ENCODE measurements around the gene PNPLA2.

The PNPLA2 gene

DNA sequence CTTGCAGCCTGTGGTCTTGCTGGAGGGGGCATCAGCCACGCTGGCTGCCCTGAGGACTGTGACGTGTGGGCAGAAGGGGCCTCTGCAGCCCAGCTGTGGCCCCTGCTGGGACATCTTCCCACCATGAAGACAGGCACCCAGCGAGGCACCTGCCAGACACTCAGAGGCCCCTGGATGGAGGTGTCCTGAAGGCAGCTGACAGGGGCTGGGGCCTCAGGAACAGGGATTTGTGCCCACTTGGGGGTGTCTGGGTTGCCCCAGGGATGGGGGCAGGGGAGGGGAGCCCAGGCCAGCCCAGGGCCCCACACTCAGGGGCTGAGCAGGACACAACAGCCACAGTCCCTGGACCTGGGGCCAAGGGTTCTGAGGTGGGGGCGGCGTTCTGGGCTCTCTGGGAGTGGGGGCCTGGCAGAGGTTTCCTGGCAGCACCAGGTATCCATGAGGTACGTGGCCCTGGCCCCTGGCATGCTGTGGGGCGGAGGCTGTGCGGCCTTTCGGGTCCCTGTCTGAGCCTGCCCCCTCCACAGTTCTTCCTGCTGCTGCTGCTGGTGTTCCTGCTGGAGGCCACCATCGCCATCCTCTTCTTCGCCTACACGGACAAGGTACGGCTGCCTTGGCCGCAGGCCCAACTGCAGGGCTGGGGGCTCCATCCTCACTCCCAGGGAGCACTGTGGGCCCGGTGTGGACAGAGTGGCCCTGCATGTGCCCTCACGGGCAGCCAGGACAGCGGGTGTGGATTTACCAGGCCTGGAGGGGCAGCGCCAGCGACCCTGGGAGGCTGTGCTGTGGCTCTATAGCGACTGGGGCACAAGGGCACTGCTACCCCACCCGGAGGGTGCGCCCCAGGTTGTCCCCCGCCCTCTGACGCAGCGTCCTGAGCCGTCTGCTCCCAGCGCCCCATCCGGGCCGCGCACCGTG is 45.5 kb downstream of the PNPLA2 start:
- TF ChIP-seq, protein P1, sequence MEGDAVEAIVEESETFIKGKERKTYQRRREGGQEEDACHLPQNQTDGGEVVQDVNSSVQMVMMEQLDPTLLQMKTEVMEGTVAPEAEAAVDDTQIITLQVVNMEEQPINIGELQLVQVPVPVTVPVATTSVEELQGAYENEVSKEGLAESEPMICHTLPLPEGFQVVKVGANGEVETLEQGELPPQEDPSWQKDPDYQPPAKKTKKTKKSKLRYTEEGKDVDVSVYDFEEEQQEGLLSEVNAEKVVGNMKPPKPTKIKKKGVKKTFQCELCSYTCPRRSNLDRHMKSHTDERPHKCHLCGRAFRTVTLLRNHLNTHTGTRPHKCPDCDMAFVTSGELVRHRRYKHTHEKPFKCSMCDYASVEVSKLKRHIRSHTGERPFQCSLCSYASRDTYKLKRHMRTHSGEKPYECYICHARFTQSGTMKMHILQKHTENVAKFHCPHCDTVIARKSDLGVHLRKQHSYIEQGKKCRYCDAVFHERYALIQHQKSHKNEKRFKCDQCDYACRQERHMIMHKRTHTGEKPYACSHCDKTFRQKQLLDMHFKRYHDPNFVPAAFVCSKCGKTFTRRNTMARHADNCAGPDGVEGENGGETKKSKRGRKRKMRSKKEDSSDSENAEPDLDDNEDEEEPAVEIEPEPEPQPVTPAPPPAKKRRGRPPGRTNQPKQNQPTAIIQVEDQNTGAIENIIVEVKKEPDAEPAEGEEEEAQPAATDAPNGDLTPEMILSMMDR (IDR thresholded peaks at IDR 0.05; ENCODE audit: low read depth, low read length) = no peak
- DNase-seq (ENCODE audit: extremely low read depth, low read depth) = no peak

DNA sequence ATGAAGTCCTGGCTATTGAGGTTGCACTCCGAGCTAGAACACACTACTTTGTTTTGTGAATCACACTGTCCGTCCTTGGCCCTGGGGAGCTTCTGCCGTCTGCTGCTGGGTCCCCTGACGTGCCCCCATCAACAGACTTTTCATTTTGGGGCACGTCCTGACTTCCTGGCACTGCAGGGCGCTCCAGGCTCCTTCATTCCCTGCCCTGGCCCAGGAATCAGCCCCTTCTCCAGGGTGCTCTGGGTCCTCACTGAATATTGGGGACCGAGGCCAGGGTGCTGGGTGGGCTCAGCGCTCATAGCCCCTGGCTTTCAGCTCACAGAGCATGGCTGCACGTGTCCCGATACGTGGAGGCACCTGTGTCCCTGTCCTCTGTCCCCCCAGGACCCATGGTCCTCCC is 46.2 kb downstream of the PNPLA2 start:
- TF ChIP-seq, protein P1 (IDR thresholded peaks at IDR 0.05; ENCODE audit: low read depth, low read length) = no peak
- DNase-seq (ENCODE audit: extremely low read depth, low read depth) = no peak

DNA sequence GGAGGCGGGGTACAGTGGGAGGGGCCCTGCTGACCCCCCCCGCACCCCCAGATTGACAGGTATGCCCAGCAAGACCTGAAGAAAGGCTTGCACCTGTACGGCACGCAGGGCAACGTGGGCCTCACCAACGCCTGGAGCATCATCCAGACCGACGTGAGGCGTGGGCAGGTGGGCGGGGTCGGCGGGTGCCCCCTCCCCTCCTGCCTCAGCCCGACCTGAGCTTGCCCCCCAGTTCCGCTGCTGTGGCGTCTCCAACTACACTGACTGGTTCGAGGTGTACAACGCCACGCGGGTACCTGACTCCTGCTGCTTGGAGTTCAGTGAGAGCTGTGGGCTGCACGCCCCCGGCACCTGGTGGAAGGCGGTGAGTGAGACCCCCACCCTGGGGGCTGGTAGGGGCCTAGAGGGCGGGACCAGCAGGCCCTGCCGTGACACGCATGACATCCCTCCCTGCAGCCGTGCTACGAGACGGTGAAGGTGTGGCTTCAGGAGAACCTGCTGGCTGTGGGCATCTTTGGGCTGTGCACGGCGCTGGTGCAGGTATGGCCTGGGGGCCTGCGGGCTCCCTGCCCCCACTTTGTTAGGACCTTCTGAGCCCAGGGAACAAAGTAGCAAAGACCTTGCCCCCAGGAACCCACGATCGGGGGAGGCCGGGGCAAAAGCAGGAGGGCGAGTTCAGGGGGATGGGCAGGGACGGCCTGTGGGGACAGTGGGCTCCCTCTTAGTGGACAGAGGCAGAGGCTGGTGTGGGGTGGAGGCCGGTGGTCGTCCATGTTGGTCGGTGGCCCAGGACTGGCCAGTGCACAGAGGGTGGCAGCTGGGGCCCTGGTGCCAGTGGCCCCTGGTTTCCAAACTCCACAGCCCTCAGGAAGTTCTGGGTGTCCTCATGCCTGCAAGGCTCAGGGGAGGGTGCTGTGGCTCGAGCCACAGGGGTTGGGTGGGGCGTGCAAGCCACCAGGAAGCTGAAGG is 47.0 kb downstream of the PNPLA2 start:
- no peak for DNase-seq (ENCODE audit: extremely low read depth, low read depth)
- TF ChIP-seq, protein P1 (IDR thresholded peaks at IDR 0.05; ENCODE audit: low read depth, low read length) = no peak

DNA sequence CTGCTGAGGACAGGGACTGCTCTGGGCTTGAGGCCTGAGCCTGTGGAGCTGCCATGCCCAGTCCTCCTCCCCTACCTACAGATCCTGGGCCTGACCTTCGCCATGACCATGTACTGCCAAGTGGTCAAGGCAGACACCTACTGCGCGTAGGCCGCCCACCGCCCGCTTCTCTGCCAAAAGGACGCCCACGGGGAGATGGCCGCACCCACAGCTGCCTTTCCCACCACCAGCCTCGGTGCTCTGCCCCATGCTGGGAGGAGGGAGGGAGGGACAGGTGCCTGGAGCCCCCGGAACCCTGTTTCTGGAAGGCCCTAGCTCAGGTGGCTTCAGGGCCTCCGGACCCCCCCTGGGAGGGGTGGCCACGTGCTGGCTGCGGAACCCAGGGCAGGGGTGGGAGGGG is 47.8 kb downstream of the PNPLA2 start:
- no peak for DNase-seq (ENCODE audit: extremely low read depth, low read depth)

DNA sequence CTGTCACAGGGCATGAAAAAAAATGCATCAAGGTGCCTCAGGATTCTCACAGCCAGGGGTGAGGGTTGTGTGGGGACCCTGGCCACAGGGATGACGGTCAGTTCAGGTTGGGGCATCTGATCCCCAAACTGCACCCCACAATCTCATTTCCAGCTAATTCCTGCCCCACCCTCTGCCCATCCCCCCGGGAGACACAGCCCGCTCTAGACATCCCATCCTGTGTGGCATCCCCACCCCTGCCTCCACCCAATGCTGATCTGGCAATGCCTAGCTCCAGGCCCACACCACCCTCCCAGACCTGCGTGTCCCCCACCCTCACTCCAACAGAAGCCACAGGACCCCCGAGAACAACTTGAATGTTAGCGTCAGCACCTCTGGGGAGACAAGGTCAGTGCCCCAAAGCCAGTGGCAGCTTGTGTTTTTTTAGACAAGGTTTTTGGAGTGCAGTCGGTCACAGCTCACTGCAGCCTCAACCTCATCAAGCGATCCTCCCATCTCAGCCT is 49.2 kb downstream of the PNPLA2 start:
- no peak for DNase-seq (ENCODE audit: extremely low read depth, low read depth)
- TF ChIP-seq, protein P1 (IDR thresholded peaks at IDR 0.05; ENCODE audit: low read depth, low read length) = no peak

More for the DNA sequence above, 47.8 kb downstream of the PNPLA2 start:
- TF ChIP-seq, protein P1 (IDR thresholded peaks at IDR 0.05; ENCODE audit: low read depth, low read length) = no peak

DNA sequence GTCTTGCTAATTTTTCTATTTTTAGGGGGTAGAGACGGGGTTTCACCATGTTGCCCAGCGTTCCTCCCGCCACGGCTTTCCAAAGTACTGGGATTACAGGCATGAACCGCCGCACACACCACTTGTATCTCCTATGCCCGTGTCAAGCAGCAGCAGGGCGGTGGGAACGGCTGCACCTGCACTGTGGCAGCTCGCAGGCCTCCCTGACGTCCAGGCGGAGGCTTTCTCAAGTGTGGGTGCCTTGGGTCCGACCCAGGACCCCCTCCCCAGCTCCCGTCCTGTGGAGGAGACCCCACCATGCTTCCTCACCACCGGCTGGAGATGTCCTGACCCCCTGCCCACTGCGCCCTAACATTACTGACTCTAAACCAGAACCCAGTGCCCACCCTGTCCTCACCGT is 49.7 kb downstream of the PNPLA2 start:
- no peak for DNase-seq (ENCODE audit: extremely low read depth, low read depth)

More for the DNA sequence above, 49.7 kb downstream of the PNPLA2 start:
- TF ChIP-seq, protein P1 (IDR thresholded peaks at IDR 0.05; ENCODE audit: low read depth, low read length) = no peak
